HUDEP-2 (cell line): Measurements from ENCODE around the gene TTC7B.
A peak's percentile ranks its signal among the peaks of the same experiment; 100 is the strongest.

Experiments used
- DNase-seq, 76 experiments: peaks; one replicate each; lab custom pipeline; 2025; ENCODE audit not compliant: unreplicated experiment in 76 of 76; lab: John Stamatoyannopoulos, UW

The TTC7B gene

GRCh38 chr14:90678420-90678819 lies 137.8 kb downstream of the TTC7B start:
- no peak for DNase-seq

- DNase-seq = no peak
Measured at GRCh38 chr14:90677484-90678050, 138.7 kb downstream of the TTC7B start.

DNA sequence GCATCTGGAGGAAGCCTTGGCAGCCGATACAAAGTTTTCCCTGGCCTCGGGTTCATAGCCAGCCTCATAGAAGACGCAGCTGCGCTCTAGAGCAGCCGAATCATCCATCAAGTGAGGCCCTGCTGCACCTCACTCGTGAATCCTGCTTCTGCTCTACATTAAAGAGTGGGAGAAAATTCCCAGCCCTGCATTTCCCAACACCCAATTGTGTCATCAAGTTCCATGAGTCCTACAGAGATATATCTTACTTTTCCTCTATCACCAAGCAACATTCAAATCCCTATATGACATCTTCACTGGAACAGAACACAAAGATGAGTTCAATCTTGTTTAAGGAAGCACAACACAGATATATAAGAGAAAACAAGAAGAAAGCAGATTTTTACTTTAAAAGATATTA lies 139.3 kb downstream of the TTC7B start:
- DNase-seq = no peak

- no peak for DNase-seq
Measured at GRCh38 chr14:90676356-90676755, 139.9 kb downstream of the TTC7B start.

DNA sequence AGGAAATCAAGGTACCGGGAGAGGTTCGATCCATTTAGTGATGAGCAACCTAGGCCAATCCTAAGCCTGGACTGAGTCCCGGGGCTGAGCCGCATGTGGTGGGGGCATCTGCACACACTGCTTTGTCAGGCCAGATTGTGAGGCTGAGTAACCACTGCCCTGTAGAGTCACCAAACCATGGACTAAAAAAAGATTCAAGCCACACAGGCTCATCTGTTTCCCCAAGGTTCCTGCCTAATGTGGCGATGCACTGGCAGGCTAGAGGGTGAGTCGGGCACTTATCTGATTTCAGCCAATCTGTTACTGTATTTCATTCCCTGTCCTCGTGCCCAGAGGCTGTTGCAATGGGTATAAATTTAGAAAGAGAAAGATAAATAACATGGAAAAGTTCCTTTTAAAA lies 140.8 kb downstream of the TTC7B start:
- DNase-seq = no peak

GRCh38 chr14:90674716-90675115 lies 141.5 kb downstream of the TTC7B start:
- no peak for DNase-seq

- DNase-seq = no peak
Measured at GRCh38 chr14:90674043-90674670, 142.1 kb downstream of the TTC7B start.

- DNase-seq = no peak
Measured at GRCh38 chr14:90671382-90672234, 144.6 kb downstream of the TTC7B start.

DNA sequence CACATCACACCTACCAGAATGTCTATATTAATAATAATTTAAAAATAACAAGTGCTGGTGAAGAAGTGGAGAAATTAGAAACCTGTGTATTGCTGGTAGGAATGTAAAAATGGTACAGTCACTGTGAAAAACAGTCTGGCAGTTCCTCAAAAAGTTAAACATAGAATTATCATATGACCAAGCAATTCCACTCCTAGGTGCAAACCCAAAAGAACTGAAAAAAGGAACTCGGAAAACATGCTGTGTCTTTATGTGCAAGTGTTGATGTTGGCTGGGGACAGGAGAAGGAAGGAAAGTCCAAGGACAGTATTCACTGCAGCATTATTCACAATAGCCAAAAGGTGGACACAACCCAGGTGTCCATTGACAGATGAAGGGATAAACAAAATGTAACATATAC lies 146.5 kb downstream of the TTC7B start:
- DNase-seq = no peak

GRCh38 chr14:90666571-90666970 lies 149.7 kb downstream of the TTC7B start:
- DNase-seq = no peak

DNA sequence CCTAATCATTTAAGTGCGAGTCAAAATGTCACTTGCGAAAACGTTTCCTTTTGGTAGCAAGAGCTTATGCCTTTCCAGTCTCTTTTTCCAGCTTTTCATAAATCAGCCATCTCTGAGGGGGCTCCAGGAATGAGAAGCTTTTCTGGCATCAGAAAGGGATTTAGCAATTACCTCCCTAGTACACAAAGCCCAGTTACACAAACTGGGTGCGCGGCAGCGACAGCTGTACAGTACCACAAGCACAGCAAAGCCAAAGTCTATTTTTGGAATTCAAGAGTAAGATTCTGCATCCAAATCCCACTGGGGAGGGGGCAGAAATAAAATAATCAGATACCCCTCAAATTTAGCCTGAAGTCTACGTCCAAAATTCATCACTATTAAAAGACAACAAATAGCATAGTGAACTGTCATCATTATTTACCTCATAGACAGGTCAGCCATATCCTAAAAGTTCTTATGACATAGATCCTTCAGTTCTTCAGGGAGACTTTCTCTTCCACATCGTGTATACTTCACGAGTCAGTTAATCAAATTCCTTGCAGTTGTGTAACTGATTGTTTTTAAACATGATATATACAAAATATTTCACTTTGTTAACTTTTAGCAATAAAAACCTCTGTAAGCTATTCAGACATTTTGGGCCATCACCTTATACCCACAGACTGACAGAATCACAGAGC lies 150.8 kb downstream of the TTC7B start:
- no peak for DNase-seq

DNA sequence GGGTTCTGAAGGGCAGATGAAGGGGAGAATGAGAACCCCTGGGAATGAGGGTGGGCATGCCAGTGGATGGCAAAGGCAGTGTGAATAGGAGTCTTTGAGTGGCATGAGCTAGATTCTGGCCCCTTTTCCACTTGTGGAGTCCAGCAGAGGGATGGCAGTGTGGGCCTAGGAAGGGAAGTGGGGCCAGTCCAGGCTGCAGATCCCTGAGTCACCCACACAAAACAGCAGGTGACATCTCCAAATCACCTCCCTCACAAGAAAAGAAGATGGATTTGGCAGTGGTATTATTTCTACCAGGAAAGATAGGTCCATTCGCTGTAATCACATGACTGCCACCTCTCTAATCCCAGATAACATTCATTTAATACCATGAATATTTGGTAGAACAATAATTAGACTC lies 151.3 kb downstream of the TTC7B start:
- no peak for DNase-seq

DNA sequence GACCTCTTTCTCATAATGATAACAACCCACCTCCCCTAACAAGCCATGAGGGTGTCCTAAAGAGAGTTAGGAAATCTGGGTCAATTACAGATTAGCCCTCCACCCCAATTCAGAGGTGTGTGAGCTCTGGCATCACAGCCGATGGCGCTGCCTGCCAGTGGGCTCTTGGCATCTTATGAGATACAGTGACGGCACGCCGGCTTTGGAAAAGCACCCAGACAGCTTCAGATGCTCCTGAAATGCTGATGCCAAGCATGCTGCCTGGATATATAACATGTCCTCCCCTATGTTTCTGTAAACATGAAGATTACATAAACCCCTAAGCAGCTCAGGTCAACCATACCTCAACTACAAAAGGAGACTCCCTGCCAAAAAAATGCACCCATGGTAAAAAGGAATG lies 152.6 kb downstream of the TTC7B start:
- no peak for DNase-seq

GRCh38 chr14:90663140-90663539 lies 153.1 kb downstream of the TTC7B start:
- no peak for DNase-seq

DNA sequence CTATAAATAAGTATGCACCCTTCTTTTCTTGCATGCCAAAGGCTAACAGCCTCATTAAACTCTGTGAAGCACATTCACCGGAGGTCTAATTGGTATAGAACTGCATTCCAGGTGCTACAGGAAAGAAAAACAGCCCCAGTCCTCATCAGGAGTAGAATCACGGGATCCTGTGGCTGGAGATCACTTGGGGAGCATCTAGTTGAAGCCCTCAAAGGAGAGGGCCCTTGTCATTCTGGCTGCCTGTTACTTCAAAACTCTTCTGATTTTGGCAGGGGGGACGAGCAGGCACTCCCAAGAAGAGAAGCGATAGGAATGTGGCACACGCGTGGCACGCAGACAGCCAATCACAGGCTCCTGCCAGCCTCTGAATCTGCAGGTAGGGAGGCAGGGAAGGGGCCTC lies 154.4 kb downstream of the TTC7B start:
- no peak for DNase-seq

- DNase-seq = no peak
Measured at GRCh38 chr14:90660865-90661570, 155.2 kb downstream of the TTC7B start.

GRCh38 chr14:90659156-90659555 lies 157.1 kb downstream of the TTC7B start:
- no peak for DNase-seq

DNA sequence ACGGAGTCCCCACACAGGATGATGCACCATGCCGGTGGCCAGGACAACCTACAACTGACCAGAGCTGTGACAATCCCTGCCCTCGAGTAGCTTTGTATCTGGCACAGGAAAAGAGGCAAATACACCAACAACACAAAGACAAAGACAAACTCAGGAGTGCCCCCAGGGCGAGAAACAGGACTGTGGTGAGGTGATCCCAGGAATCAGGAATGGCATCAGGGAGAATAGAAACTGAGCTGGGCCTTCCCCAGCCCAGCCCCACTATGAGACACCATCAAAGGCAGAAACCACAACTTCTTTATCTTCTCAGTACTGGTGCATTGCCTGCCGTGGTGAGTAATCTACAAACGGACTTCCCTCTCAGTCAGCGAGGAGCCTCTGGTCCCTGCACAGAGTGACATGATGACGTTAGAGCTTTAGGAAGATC lies 157.7 kb downstream of the TTC7B start:
- DNase-seq = peak in 30 of 76 experiments; percentile 0 to 47 (median 24)

- no peak for DNase-seq
Measured at GRCh38 chr14:90656973-90657372, 159.3 kb downstream of the TTC7B start.

DNA sequence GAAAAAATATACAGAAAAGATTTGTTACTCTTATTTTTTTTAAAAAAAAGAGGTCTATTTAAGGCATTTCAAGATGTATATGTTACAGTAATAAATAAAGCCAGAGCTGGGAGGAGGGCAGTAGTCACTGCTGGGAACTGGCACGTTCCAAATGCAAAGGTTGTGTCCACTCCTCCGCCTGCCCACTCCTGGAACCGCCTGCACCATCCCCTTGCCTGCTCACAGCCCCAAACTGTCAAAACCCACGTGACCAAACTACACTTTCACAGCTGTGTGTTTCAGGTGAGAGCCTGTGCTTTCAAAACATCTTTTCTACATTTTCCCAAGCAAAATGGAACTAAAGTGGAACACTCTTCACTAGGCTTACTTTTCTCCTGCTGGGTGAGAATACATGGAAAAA lies 160.4 kb downstream of the TTC7B start:
- DNase-seq = no peak

DNA sequence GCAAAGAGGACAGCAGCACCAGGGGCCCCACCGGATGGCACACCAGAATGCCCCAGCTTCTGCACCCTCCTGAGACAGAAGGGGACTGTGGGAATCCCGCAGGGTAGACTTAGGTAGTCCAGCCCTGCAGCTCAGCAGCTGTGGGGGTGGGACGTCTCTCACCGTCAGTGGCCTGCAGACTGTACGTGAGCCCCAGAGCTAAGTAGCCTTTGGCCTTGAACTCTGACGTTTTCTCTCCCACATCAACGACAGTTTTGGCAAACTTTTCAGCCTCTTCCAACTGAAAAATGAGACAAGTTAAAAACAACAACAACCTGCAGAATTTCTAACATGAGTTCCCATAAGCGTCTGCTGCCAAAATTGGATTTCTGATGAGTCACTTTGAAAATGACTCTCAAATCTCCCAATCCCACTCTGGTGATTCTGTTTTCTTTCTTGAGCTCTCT lies 161.4 kb downstream of the TTC7B start:
- no peak for DNase-seq
